RWPE2 (cell line): ENCODE results near the gene ARHGEF7.
A peak's percentile ranks its signal among the peaks of the same experiment; 100 is the strongest.

ENCODE experiments used
- ATAC-seq: fragments of 200-7000 bp; cut with Tn5 transposase; 3 replicates; pipeline ENCODE4 v1.9.1; 2021; ENCODE audit warnings: low read depth
- DNase-seq: peaks from one replicate; pipeline ENCODE4 v3.0.0-alpha.2; 2020; ENCODE audit warnings: low spot score
- H3K27ac ChIP-seq: fragments of 450-650 bp; 2 replicates; pipeline ENCODE4 v1.5.1; 2017; ENCODE audit warnings: mild to moderate bottlenecking; ENCODE audit not compliant: poor library complexity, severe bottlenecking
- H3K27me3 ChIP-seq: fragments of 250-450 bp; sonication (Bioruptor Pico); 2 replicates; pipeline ENCODE4 v1.5.1; 2021; ENCODE audit warnings: mild to moderate bottlenecking, moderate library complexity; ENCODE audit not compliant: insufficient read depth, poor library complexity, severe bottlenecking
- H3K36me3 ChIP-seq: fragments of 250-450 bp; sonication (Bioruptor Pico); 2 replicates; pipeline ENCODE4 v1.5.1; 2020; ENCODE audit warnings: low read depth, mild to moderate bottlenecking, moderate library complexity
- H3K4me1 ChIP-seq: fragments of 250-450 bp; sonication (Bioruptor Pico); 2 replicates; pipeline ENCODE4 v1.5.1; 2021; ENCODE audit warnings: mild to moderate bottlenecking, moderate library complexity; ENCODE audit not compliant: insufficient read depth, poor library complexity, severe bottlenecking
- H3K4me3 ChIP-seq: fragments of 250-450 bp; sonication (Bioruptor Pico); 2 replicates; pipeline ENCODE4 v1.5.1; 2021; ENCODE audit warnings: mild to moderate bottlenecking, moderate library complexity; ENCODE audit not compliant: severe bottlenecking
- H3K9me3 ChIP-seq: fragments of 250-450 bp; sonication (Bioruptor Pico); 2 replicates; pipeline ENCODE4 v1.5.1; 2021; ENCODE audit warnings: mild to moderate bottlenecking, moderate library complexity; ENCODE audit not compliant: severe bottlenecking
- CTCF ChIP-seq: fragments of 450-650 bp; IDR thresholded peaks from one replicate; pipeline ENCODE4 v1.5.1; 2017; ENCODE audit warnings: mild to moderate bottlenecking, moderate library complexity; ENCODE audit not compliant: poor library complexity, severe bottlenecking

The ARHGEF7 gene

GRCh38 chr13:111201304-111201940, 86.3 kb downstream of the ARHGEF7 start:
- DNase-seq (no peak), ATAC-seq (no peak)
- TF ChIP-seq CTCF = no peak
- H3K36me3 ChIP-seq = no peaks in the 10 kb centered on the region
- peaks cover 25% of the 10 kb centered on the region for H3K4me1 ChIP-seq
- H3K27me3 ChIP-seq = no peaks in the 10 kb centered on the region
- H3K9me3 ChIP-seq = no peaks in the 10 kb centered on the region
- no peak overlapping the region for H3K4me3 ChIP-seq
- no peak overlapping the region for H3K27ac ChIP-seq

GRCh38 chr13:111202156-111202621, 87.1 kb downstream of the ARHGEF7 start:
- DNase-seq (no peak), ATAC-seq (no peak)
- Histone ChIP-seq H3K4me1 (peaks cover 25% of the 10 kb centered on the region), H3K9me3 (no peaks in the 10 kb centered on the region), H3K4me3 (no peak overlapping the region), H3K36me3 (no peaks in the 10 kb centered on the region), H3K27me3 (no peaks in the 10 kb centered on the region), H3K27ac (peak overlapping the region; percentile 19)
- no peak for TF ChIP-seq CTCF

GRCh38 chr13:111202745-111203144, 87.6 kb downstream of the ARHGEF7 start:
- DNase-seq (no peak), ATAC-seq (peak; percentile 75)
- Histone ChIP-seq H3K27me3 (no peaks in the 10 kb centered on the region), H3K9me3 (no peaks in the 10 kb centered on the region), H3K36me3 (no peaks in the 10 kb centered on the region), H3K4me3 (no peak overlapping the region), H3K4me1 (peaks cover 25% of the 10 kb centered on the region), H3K27ac (peak overlapping the region; percentile 19)
- no peak for TF ChIP-seq CTCF

GRCh38 chr13:111203736-111204389, 88.8 kb downstream of the ARHGEF7 start:
- Histone ChIP-seq H3K4me1 (peaks cover 25% of the 10 kb centered on the region), H3K27me3 (no peaks in the 10 kb centered on the region), H3K9me3 (no peaks in the 10 kb centered on the region), H3K27ac (no peak overlapping the region), H3K4me3 (no peak overlapping the region), H3K36me3 (no peaks in the 10 kb centered on the region)
- no peak for DNase-seq
- ATAC-seq = no peak
- no peak for TF ChIP-seq CTCF
